Sigmoid colon (tissue), 4 donors: ENCODE measurements around the gene TRPM3.

ENCODE experiments used
- CTCF ChIP-seq, 4 experiments: fragments of 450-650 bp in 3 of 4; fragments of 200-600 bp in 1 of 4; IDR thresholded peaks; one replicate each; pipeline ENCODE4 v1.5.1; 2016 to 2019; ENCODE audit warnings: antibody characterized with exemption in 4 of 4, mild to moderate bottlenecking in 3 of 4, moderate library complexity in 2 of 4
- EP300 ChIP-seq, 4 donors: sonication (generic); formaldehyde crosslinking; IDR thresholded peaks; one replicate each; pipeline ENCODE4 v1.6.1; 2017; ENCODE audit warnings: antibody characterized with exemption in 4 of 4
- POLR2A ChIP-seq, 2 donors: fragments of 450-650 bp; IDR thresholded peaks; one replicate each; pipeline ENCODE4 v1.6.1; 2016; ENCODE audit warnings: antibody characterized with exemption in 2 of 2, mild to moderate bottlenecking in 2 of 2, moderate library complexity in 2 of 2
- POLR2AphosphoS5 ChIP-seq, 4 donors: sonication (generic); formaldehyde crosslinking; IDR thresholded peaks; one replicate each; pipeline ENCODE4 v1.6.1; 2017; ENCODE audit warnings: antibody characterized with exemption in 4 of 4

DNA sequence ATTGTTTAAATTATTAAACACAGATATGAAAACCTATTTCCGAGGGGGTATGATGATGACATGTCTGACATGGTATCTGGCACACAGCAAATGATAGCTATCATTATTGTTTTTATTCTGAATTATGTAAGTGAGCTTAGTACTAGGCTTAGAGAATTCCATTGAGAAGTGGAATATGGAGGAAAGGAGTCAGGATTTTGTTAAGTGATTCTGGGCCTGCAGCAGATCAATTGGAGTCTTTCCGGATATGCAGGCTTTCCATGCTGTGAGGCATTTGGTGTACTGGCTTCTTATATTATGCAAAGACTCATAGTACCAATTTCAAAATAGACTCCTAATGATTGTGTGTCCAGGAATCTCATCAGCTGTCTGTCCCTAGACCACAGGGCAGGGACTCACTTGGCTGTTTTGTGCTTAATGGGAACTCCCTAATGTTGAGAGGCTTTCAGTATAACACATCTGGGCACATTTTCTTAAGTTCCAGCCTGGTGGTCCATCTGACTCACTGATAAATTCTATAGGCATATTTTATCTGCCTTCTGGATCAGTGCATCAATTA lies 527.0 kb downstream of the TRPM3 start:
- TF ChIP-seq CTCF (IDR thresholded peaks at IDR 0.05): no peak
- TF ChIP-seq POLR2A (IDR thresholded peaks at IDR 0.05): no peak
- no peak for TF ChIP-seq POLR2AphosphoS5 (IDR thresholded peaks at IDR 0.05)
- TF ChIP-seq EP300 (IDR thresholded peaks at IDR 0.05): no peak
